Activated naive CD4-positive, alpha-beta T cell treated with anti-CD3 and anti-CD28 coated beads, Interleukin-2, amount 10 ng/mL, durations not matched to agents 5 hours and 36 hours (primary cell): ENCODE results near the gene KLHDC4. TPM values are rescaled to one million over a fixed set of nuclear protein-coding genes. Genes with fewer than 3 reads are reported as not detected.

Source experiments
- total RNA-seq, 2 experiments: library from RNA; stranded (reverse); gene quantifications; one replicate each; pipeline ENCODE4 v1.2.3, GENCODE V29; 2021

KLHDC4 gene
- total RNA-seq: 10 to 100 TPM; 78.1 to 85.4 TPM

GRCh38 chr16:87765776-87766484, at the start of gene KLHDC4:
Gene KLHDC4 (minus strand): TSS chr16:87765986. CDS start chr16:87765890, 96 bp downstream.

Other genes with a start within 250 kb of the KLHDC4 start
- under 1 TPM in 1 of 2 experiments, not detected in 1; 0.05 TPM for gene JPH3, start 163.5 kb downstream of the KLHDC4 start, total RNA-seq
- 10 to 100 TPM; 68.3 to 69.1 TPM for gene SLC7A5, start 103.5 kb upstream of the KLHDC4 start, total RNA-seq
- not detected for gene CA5A, start 170.5 kb upstream of the KLHDC4 start, total RNA-seq
- 10 to 100 TPM; 34.5 to 37.7 TPM for gene BANP, start 185.4 kb upstream of the KLHDC4 start, total RNA-seq